ENCODE results near the gene C2CD2. TPM values are rescaled to one million over a fixed set of nuclear protein-coding genes. Genes with fewer than 3 reads are reported as not detected.

Gene C2CD2
- total RNA-seq, 1 donor from 2014 or later = 15.3 TPM

- Histone ChIP-seq H3K79me2 (ENCODE audit: low read depth) (no peaks in the 10 kb centered on the region), H3K36me3 (no peaks in the 10 kb centered on the region), H3K9ac (no peak overlapping the region), H4K20me1 (ENCODE audit: low read depth) (no peaks in the 10 kb centered on the region), H3K27me3 (no peaks in the 10 kb centered on the region), H3K4me1 (no peaks in the 10 kb centered on the region), H3K4me2 (no peak overlapping the region), H3K4me3 (no peak overlapping the region), H3F3A (ENCODE audit: low read depth) (no peaks in the 10 kb centered on the region), H3K27ac (no peak overlapping the region), H3K9me3 (ENCODE audit: low read depth) (no peaks in the 10 kb centered on the region), H2AFZ (replicated peaks) (no peak overlapping the region)
- Mint-ChIP-seq H3K9me3 (no peaks in the 10 kb centered on the region), H3K4me3 (no peak overlapping the region), H3K27ac (no peak overlapping the region), H3K36me3 (no peaks in the 10 kb centered on the region), H3K4me1 (no peaks in the 10 kb centered on the region), H3K27me3 (ENCODE audit: insufficient read depth, low read depth) (peaks cover 4% of the 10 kb centered on the region)
- DNase-seq (ENCODE audit: low spot score) = no peak
- TF ChIP-seq EZH2phosphoT487 (IDR thresholded peaks at IDR 0.05) (no peak), EZH2 (IDR thresholded peaks at IDR 0.05) (no peak), CTCF (IDR thresholded peaks at IDR 0.05) (no peak)
Observed at GRCh38 chr21:41907496-41908258, 46.1 kb downstream of the C2CD2 start.

- no peak overlapping the region for H2AFZ ChIP-seq (replicated peaks)
- H3K9ac ChIP-seq = no peak overlapping the region
- no peaks in the 10 kb centered on the region for H3K4me1 ChIP-seq
- H3K36me3 Mint-ChIP-seq = no peaks in the 10 kb centered on the region
- peaks cover 4% of the 10 kb centered on the region for H3K27me3 Mint-ChIP-seq (ENCODE audit: insufficient read depth, low read depth)
- DNase-seq (ENCODE audit: low spot score) = no peak
- TF ChIP-seq EZH2phosphoT487 (IDR thresholded peaks at IDR 0.05) (no peak), EZH2 (IDR thresholded peaks at IDR 0.05) (no peak)
- H3K9me3 Mint-ChIP-seq = no peaks in the 10 kb centered on the region
- H3K27ac Mint-ChIP-seq = no peak overlapping the region
- no peaks in the 10 kb centered on the region for H3K36me3 ChIP-seq
- no peak overlapping the region for H3K4me3 ChIP-seq
- no peak overlapping the region for H3K4me2 ChIP-seq
- no peaks in the 10 kb centered on the region for H3K4me1 Mint-ChIP-seq
- H3K27ac ChIP-seq = no peak overlapping the region
- H3K79me2 ChIP-seq (ENCODE audit: low read depth) = no peaks in the 10 kb centered on the region
- no peaks in the 10 kb centered on the region for H3K27me3 ChIP-seq
- no peaks in the 10 kb centered on the region for H3F3A ChIP-seq (ENCODE audit: low read depth)
- H3K9me3 ChIP-seq (ENCODE audit: low read depth) = no peaks in the 10 kb centered on the region
- no peak overlapping the region for H3K4me3 Mint-ChIP-seq
- H4K20me1 ChIP-seq (ENCODE audit: low read depth) = no peaks in the 10 kb centered on the region
Observed at GRCh38 chr21:41906770-41907169, 47.0 kb downstream of the C2CD2 start.

- no peaks in the 10 kb centered on the region for H3F3A ChIP-seq (ENCODE audit: low read depth)
- no peak overlapping the region for H3K27ac ChIP-seq
- no peaks in the 10 kb centered on the region for H3K27me3 ChIP-seq
- Mint-ChIP-seq H3K4me3 (no peak overlapping the region), H3K27ac (no peak overlapping the region), H3K27me3 (ENCODE audit: insufficient read depth, low read depth) (peaks cover 6% of the 10 kb centered on the region), H3K4me1 (peaks cover 7% of the 10 kb centered on the region), H3K9me3 (no peaks in the 10 kb centered on the region), H3K36me3 (peaks cover 4% of the 10 kb centered on the region)
- no peaks in the 10 kb centered on the region for H3K79me2 ChIP-seq (ENCODE audit: low read depth)
- peaks cover 8% of the 10 kb centered on the region for H3K4me1 ChIP-seq
- no peak overlapping the region for H2AFZ ChIP-seq (replicated peaks)
- no peaks in the 10 kb centered on the region for H3K36me3 ChIP-seq
- no peaks in the 10 kb centered on the region for H3K9me3 ChIP-seq (ENCODE audit: low read depth)
- H3K4me3 ChIP-seq = no peak overlapping the region
- H3K9ac ChIP-seq = no peak overlapping the region
- H4K20me1 ChIP-seq (ENCODE audit: low read depth) = no peaks in the 10 kb centered on the region
- H3K4me2 ChIP-seq = no peak overlapping the region
- TF ChIP-seq EZH2phosphoT487 (IDR thresholded peaks at IDR 0.05) (no peak), EZH2 (IDR thresholded peaks at IDR 0.05) (no peak), CTCF (IDR thresholded peaks at IDR 0.05) (no peak)
- DNase-seq (ENCODE audit: low spot score) = no peak
Observed at GRCh38 chr21:41903559-41904351, 50.1 kb downstream of the C2CD2 start.

All from neural progenitor cell (in vitro differentiated cells).